BE2C (cell line): ENCODE data around the gene PATJ.

Experiments
- DNase-seq: peaks from one replicate; pipeline ENCODE4 v3.0.0-alpha.2; 2020
- H3K27me3 ChIP-seq: fragments of 250-450 bp; sonication (Bioruptor Pico); 2 replicates; pipeline ENCODE4 v1.5.1; 2020; ENCODE audit warnings: mild to moderate bottlenecking
- H3K36me3 ChIP-seq: fragments of 250-450 bp; sonication (Bioruptor Pico); 2 replicates; pipeline ENCODE4 v1.5.1; 2020; ENCODE audit warnings: mild to moderate bottlenecking
- H3K4me1 ChIP-seq: fragments of 250-450 bp; sonication (Bioruptor Pico); 2 replicates; pipeline ENCODE4 v1.5.1; 2020
- H3K4me3 ChIP-seq: 2 replicates; pipeline ENCODE4 v1.5.1; 2011; ENCODE audit warnings: low read depth, low read length
- H3K9me3 ChIP-seq: fragments of 250-450 bp; sonication (Bioruptor Pico); 2 replicates; pipeline ENCODE4 v1.5.1; 2020
- CTCF ChIP-seq: IDR thresholded peaks from 2 replicates; pipeline ENCODE4 v1.5.1; 2012; ENCODE audit warnings: mild to moderate bottlenecking, low read depth, low read length

PATJ gene

DNA sequence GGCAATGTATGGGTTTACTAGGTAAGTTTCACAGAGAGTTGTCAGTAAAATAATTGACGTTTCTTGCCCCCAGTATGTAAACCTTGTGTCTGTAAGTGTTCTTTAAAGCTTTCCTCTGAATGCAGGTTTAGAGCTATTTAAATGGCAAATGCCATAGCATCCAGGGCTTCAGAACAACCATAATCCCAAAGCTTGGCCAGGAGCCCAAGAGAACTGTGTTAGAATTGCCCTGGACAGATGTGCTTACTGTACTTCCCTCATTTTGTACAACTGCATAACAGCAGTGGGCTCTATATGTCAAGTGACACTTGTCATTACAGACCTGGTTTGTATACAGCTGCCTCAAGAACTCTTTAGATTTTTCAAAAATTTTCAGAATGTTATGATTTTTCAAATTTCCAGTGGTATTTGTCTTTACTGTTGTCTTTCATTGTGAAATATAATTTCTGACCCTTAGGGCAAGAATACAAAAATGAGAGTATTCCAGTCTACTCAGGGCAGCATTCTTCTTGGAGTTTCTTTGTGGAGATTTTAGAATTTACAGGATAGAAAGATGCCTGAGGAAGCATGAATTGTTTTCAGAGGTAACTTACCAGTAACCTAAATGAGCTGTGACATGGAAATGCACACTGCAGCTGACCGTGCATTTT lies 315.5 kb downstream of the PATJ start:
- no peak for TF ChIP-seq CTCF
- H3K4me1 ChIP-seq = no peaks in the 10 kb centered on the region
- H3K4me3 ChIP-seq = no peak overlapping the region
- DNase-seq = no peak
- no peaks in the 10 kb centered on the region for H3K36me3 ChIP-seq
- no peaks in the 10 kb centered on the region for H3K9me3 ChIP-seq
- no peaks in the 10 kb centered on the region for H3K27me3 ChIP-seq

GRCh38 chr1:62058956-62059355 lies 316.7 kb downstream of the PATJ start:
- Histone ChIP-seq H3K36me3 (no peaks in the 10 kb centered on the region), H3K9me3 (no peaks in the 10 kb centered on the region), H3K4me1 (no peaks in the 10 kb centered on the region), H3K4me3 (no peak overlapping the region), H3K27me3 (no peaks in the 10 kb centered on the region)
- TF ChIP-seq CTCF = no peak
- DNase-seq = no peak

DNA sequence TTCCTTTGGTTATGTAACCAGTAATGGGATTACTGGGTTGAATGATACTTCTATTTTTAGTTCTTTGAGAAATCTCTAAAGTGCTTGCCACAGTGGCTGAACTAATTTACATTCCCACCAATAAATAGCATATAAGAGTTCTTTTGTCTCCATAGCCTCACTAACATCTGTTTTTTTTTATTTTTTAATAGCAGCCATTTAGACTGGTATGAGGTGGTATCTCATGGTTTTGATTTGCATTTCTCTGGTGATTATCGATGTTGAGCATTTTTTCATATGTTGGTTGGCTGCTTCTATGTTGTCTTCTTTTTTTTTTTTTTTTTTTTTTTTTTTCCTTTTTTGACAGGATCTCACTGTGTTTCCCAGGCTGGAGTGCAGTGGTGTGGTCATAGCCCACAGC lies 319.8 kb downstream of the PATJ start:
- Histone ChIP-seq H3K4me1 (no peaks in the 10 kb centered on the region), H3K27me3 (no peaks in the 10 kb centered on the region), H3K36me3 (no peaks in the 10 kb centered on the region), H3K4me3 (no peak overlapping the region), H3K9me3 (no peaks in the 10 kb centered on the region)
- DNase-seq = no peak
- no peak for TF ChIP-seq CTCF

GRCh38 chr1:62064829-62065407 lies 322.6 kb downstream of the PATJ start:
- Histone ChIP-seq H3K9me3 (no peaks in the 10 kb centered on the region), H3K4me3 (no peak overlapping the region), H3K4me1 (no peaks in the 10 kb centered on the region), H3K27me3 (no peaks in the 10 kb centered on the region), H3K36me3 (no peaks in the 10 kb centered on the region)
- TF ChIP-seq CTCF = no peak
- no peak for DNase-seq

DNA sequence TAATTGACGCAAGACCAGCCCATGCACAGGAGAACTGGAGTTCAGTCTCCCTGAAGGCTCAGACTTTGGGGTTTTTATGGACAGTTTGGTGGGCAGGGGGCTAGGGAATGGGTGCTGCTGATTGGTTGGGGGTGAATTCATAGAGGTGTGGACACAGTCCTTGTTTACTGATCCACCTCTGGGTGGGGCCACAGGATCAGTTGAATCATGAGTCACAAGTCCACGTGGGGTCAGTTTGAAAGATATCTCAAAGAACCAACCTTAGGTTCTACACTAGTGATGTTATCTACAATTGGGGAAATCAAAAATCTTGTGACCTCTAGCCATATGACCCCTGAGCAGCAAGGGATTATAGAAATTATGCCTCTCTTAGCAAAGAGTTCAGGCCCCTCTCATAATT lies 324.4 kb downstream of the PATJ start:
- no peak for DNase-seq
- no peaks in the 10 kb centered on the region for H3K27me3 ChIP-seq
- no peak overlapping the region for H3K4me3 ChIP-seq
- no peak for TF ChIP-seq CTCF
- H3K9me3 ChIP-seq = no peaks in the 10 kb centered on the region
- no peaks in the 10 kb centered on the region for H3K4me1 ChIP-seq
- H3K36me3 ChIP-seq = no peaks in the 10 kb centered on the region

DNA sequence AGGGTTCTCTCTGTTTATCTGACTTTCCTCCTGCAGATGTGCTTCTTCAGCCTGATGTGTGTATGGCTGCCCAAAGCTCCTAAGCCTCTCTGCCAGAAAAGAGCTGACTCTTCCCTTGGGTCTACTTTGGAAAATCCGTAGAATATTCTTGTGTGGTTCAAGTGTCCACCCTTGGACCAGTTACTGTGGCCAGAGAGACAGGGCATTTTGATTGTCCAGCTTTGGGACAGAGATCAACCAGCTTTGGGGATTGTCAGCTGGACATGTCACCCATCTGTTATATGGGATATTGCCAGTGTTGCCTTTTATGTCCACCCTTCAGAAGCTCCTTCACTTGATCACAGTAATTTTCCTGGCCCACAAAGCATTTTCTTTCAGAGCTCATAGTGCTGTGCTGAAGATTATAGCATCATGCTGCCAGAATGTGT lies 326.1 kb downstream of the PATJ start:
- TF ChIP-seq CTCF = no peak
- H3K36me3 ChIP-seq = no peaks in the 10 kb centered on the region

More for the DNA sequence above, 326.1 kb downstream of the PATJ start:
- H3K27me3 ChIP-seq = no peaks in the 10 kb centered on the region
- no peaks in the 10 kb centered on the region for H3K9me3 ChIP-seq
- H3K4me3 ChIP-seq = no peak overlapping the region
- no peaks in the 10 kb centered on the region for H3K4me1 ChIP-seq
- DNase-seq = no peak
